B cell (primary cell): ENCODE data around the gene CHCHD4. TPM values are rescaled to one million over a fixed set of nuclear protein-coding genes. Genes with fewer than 3 reads are reported as not detected.
A peak's percentile ranks its signal among the peaks of the same experiment; 100 is the strongest.

ENCODE experiments used
- ATAC-seq: fragments of 200-7000 bp; cut with Tn5 transposase; one replicate; pipeline ENCODE4 v1.10.0; 2021; ENCODE audit warnings: low read depth, mild to moderate bottlenecking, moderate number of reproducible peaks, moderate library complexity
- CTCF ChIA-PET: fragments of 350-600 bp; sonication (Branson Sonifier 250); formaldehyde crosslinking; loops from one replicate; lab custom pipeline; 2021; ENCODE audit warnings: antibody characterized with exemption, inconsistent platforms; lab: Charles Lee
- POLR2A ChIA-PET: fragments of 350-600 bp; sonication (Branson Sonifier 250); formaldehyde crosslinking; loops from one replicate; lab custom pipeline; 2021; ENCODE audit warnings: antibody characterized with exemption; lab: Charles Lee
- DNase-seq: peaks from one replicate; pipeline ENCODE4 v3.0.0; 2013
- H2AFZ ChIP-seq: 2 replicates; pipeline ENCODE4 v1.6.1; 2012; ENCODE audit warnings: mild to moderate bottlenecking, low read depth, low read length; ENCODE audit not compliant: insufficient read depth, poor library complexity, severe bottlenecking
- H3K27ac ChIP-seq, 2 donors: 1 replicate in 1 of 2; 2 replicates in 1 of 2; pipeline ENCODE4 v1.5.1; 2012 to 2013; ENCODE audit warnings: low read length in 2 of 2, mild to moderate bottlenecking in 2 of 2, moderate library complexity in 1 of 2
- H3K27me3 ChIP-seq, 4 experiments: fragments of 200-600 bp in 1 of 4; sonication (generic) in 1 of 4; replicated peaks in 1 of 4; 1 replicate in 2 of 4; 2 replicates in 2 of 4; pipeline versions ENCODE4 v1.6.1 to v1.7.0; 2013 to 2016; ENCODE audit warnings: low read length in 3 of 4, mild to moderate bottlenecking in 2 of 4, mixed read lengths in 1 of 4, moderate library complexity in 1 of 4; ENCODE audit not compliant: insufficient read depth in 4 of 4, control insufficient read depth in 3 of 4; ENCODE audit errors: control extremely low read depth in 1 of 4
- H3K36me3 ChIP-seq, 2 experiments: replicated peaks in 1 of 2; 1 replicate in 1 of 2; 2 replicates in 1 of 2; pipeline versions ENCODE4 v1.6.1 to v1.7.1; 2013; ENCODE audit warnings: low read length in 1 of 2; ENCODE audit not compliant: insufficient read depth in 2 of 2, control insufficient read depth in 1 of 2; ENCODE audit errors: control extremely low read depth in 1 of 2, extremely low read depth in 1 of 2
- H3K4me1 ChIP-seq, 2 donors: fragments of 200-600 bp in 1 of 2; sonication (generic) in 1 of 2; 1 replicate in 1 of 2; 2 replicates in 1 of 2; pipeline versions ENCODE4 v1.5.1 to v1.6.1; 2013 to 2017; ENCODE audit warnings: low read length in 2 of 2; ENCODE audit not compliant: control insufficient read depth in 2 of 2, insufficient read depth in 2 of 2
- H3K4me2 ChIP-seq: replicated peaks from 2 replicates; pipeline ENCODE3; 2012; ENCODE audit warnings: mild to moderate bottlenecking, low read depth, low read length; ENCODE audit not compliant: poor library complexity, severe bottlenecking
- H3K4me3 ChIP-seq, 5 experiments: fragments of 200-600 bp in 1 of 5; sonication (generic) in 1 of 5; 1 replicate in 3 of 5; 2 replicates in 2 of 5; pipeline versions ENCODE4 v1.5.1 to v1.7.0; 2011 to 2016; ENCODE audit warnings: low read length in 4 of 5, mild to moderate bottlenecking in 4 of 5, low read depth in 2 of 5, control low read depth in 1 of 5, moderate library complexity in 1 of 5; ENCODE audit not compliant: insufficient read depth in 1 of 5; ENCODE audit errors: control extremely low read depth in 1 of 5, extremely low read depth in 1 of 5
- H3K79me2 ChIP-seq: fragments of 200-600 bp; sonication (generic); one replicate; pipeline ENCODE4 v1.6.0; 2016; ENCODE audit warnings: low read length; ENCODE audit not compliant: control insufficient read depth, insufficient read depth
- H3K9ac ChIP-seq: fragments of 200-600 bp; sonication (generic); 2 replicates; pipeline ENCODE4 v1.6.1; 2017; ENCODE audit warnings: mild to moderate bottlenecking, low read length, moderate library complexity
- H3K9me3 ChIP-seq, 3 donors: one replicate each; pipeline versions ENCODE4 v1.6.1 to v1.7.1; 2013; ENCODE audit warnings: low read length in 2 of 3; ENCODE audit not compliant: control insufficient read depth in 2 of 3, insufficient read depth in 1 of 3; ENCODE audit errors: control extremely low read depth in 1 of 3
- H4K20me1 ChIP-seq: 2 replicates; pipeline ENCODE4 v1.6.0; 2012; ENCODE audit warnings: mild to moderate bottlenecking, low read length; ENCODE audit not compliant: insufficient read depth, control insufficient read depth, poor library complexity, severe bottlenecking
- H3K27ac Mint-ChIP-seq: one replicate; pipeline ENCODE4 v1.8.0; 2021; ENCODE audit warnings: mixed read lengths
- H3K27me3 Mint-ChIP-seq: one replicate; pipeline ENCODE4 v1.8.0; 2021; ENCODE audit warnings: mixed read lengths
- H3K4me1 Mint-ChIP-seq: one replicate; pipeline ENCODE4 v1.8.0; 2021; ENCODE audit warnings: mixed read lengths
- H3K4me3 Mint-ChIP-seq: one replicate; pipeline ENCODE4 v1.8.0; 2021; ENCODE audit warnings: mixed read lengths
- H3K9me3 Mint-ChIP-seq: one replicate; pipeline ENCODE4 v1.8.0; 2022; ENCODE audit warnings: mixed read lengths; ENCODE audit not compliant: insufficient read depth
- CTCF ChIP-seq: fragments of 200-600 bp; IDR thresholded peaks from one replicate; pipeline ENCODE4 v1.8.0; 2022; ENCODE audit warnings: antibody characterized with exemption, mild to moderate bottlenecking
- EZH2 ChIP-seq: IDR thresholded peaks from 2 replicates; pipeline ENCODE4 v1.6.1; 2012; ENCODE audit warnings: borderline replicate concordance, low read depth, mild to moderate bottlenecking, moderate library complexity, low read length; ENCODE audit not compliant: insufficient read depth, poor library complexity, severe bottlenecking
- WGBS: methylation state at CpG from one replicate; pipeline ENCODE4 v1.1.5; 2013; ENCODE audit warnings: missing lambda C conversion rate; ENCODE audit not compliant: insufficient coverage; 5-methylcytosine and 5-hydroxymethylcytosine counted together
- intact Hi-C: fragments of 100-400 bp; cut with micrococcal nuclease; formaldehyde crosslinking; loops from one replicate; pipeline ENCODE4 v1.10.0; 2022
- polyA plus RNA-seq: library from polyadenylated mRNA; depleted of rRNA; stranded (reverse); fragments of >200 nt; gene quantifications from 2 replicates; pipeline ENCODE4 v1.2.3, GENCODE V29; 2012
- total RNA-seq, 2 donors: library from RNA; stranded (reverse); fragments of 120-200 nt in 1 of 2; gene quantifications; 1 replicate in 1 of 2; 2 replicates in 1 of 2; pipeline versions ENCODE4 v1.2.3 to v1.2.4, GENCODE V29; 2013 to 2022

The CHCHD4 gene
- total and polyA plus RNA-seq, 2 donors (not counting 1 experiment from before 2014, with no cell fraction given) = 3.7 to 8.0 TPM

GRCh38 chr3:14146381-14147065, 21.9 kb upstream of the CHCHD4 start:
- POLR2A ChIA-PET = interaction anchor here (2.2 kb wide), 1 partner anchor 32 kb away, joined by 7 read pairs; the partner anchor contains the start of genes LSM3 and XPC
- H2AFZ ChIP-seq = no peak overlapping the region
- ATAC-seq (no peak), DNase-seq (no peak)
- Mint-ChIP-seq H3K4me1 (peaks cover 17% of the 10 kb centered on the region), H3K27me3 (no peaks in the 10 kb centered on the region), H3K9me3 (no peaks in the 10 kb centered on the region), H3K4me3 (no peak overlapping the region), H3K27ac (peak overlapping the region; percentile 92)
- no peaks in the 10 kb centered on the region for H3K79me2 ChIP-seq
- H3K27ac ChIP-seq = peak overlapping the region; percentile 81 to 95
- intact Hi-C loops = no loop called here
- H3K36me3 ChIP-seq = peaks cover 0 to 62% of the 10 kb centered on the region in 2 experiments
- H3K4me1 ChIP-seq = peaks cover 18 to 21% of the 10 kb centered on the region in 2 donors
- no peak overlapping the region for H3K4me2 ChIP-seq
- CTCF ChIA-PET = interaction anchor here (0.7 to 1.9 kb wide), 3 partner anchors 22 to 115 kb away, joined by 3 to 4 read pairs (median 3); no protein-coding TSS in a partner anchor
- H3K9me3 ChIP-seq = no peaks in the 10 kb centered on the region
- WGBS = 94% methylated on average over 10 of the region's 10 CpGs
- H3K27me3 ChIP-seq = no peaks in the 10 kb centered on the region
- H3K9ac ChIP-seq = no peak overlapping the region
- H4K20me1 ChIP-seq = no peaks in the 10 kb centered on the region
- no peak overlapping the region for H3K4me3 ChIP-seq
- TF ChIP-seq EZH2 = no peak
- TF ChIP-seq CTCF = no peak
